ENCODE measurements around the gene TRABD. TPM values are rescaled to one million over a fixed set of nuclear protein-coding genes. Genes with fewer than 3 reads are reported as not detected.
"Not testable (repeated sequence)": the region's sequence is repeated elsewhere in the genome, so short reads cannot be mapped to it uniquely, and the experiment has no call there.

TRABD gene, protein sequence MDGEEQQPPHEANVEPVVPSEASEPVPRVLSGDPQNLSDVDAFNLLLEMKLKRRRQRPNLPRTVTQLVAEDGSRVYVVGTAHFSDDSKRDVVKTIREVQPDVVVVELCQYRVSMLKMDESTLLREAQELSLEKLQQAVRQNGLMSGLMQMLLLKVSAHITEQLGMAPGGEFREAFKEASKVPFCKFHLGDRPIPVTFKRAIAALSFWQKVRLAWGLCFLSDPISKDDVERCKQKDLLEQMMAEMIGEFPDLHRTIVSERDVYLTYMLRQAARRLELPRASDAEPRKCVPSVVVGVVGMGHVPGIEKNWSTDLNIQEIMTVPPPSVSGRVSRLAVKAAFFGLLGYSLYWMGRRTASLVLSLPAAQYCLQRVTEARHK
- total RNA-seq = 100 to 1,000 TPM; 115 to 129 TPM

DNA sequence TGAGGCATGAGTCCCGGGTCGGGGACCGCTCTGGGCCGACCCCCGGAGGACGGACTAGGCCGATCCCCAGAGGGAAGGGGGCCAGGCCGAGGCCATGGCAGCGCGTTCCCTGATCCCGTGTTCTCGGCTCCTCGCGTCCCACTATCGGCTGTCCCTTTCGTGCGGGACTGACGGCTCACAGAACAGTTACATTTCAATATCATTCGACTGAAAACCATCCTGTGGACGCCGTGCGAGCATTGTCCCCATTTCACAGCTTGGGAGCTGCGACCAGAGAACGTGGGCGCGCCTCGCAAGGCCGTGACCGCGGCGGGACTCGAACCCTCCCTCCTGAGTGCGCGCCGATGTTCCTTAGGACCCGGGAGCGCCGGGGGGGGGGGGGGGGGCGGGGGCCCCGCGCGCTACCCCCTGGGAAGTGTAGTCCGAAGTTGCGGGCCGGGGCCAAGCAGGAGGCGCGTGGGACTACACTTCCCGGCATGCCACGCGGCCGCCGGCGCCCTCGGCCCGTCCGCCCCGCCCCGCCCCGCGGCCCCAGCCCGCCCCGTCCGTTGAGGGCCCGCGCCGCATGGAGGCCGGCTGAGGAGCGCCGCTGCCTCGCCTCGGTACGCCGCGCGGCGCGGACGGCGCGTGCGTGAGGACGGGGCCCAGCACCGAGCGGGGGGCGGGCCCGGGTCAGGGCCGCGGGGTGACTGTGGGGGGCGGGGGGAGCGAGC lies at the start of gene TRABD:
Gene TRABD, plus strand, starts transcription at position 539 of the 713 bp plus-strand sequence. CDS start 7,148 bp downstream, outside the sequence.
- Mint-ChIP-seq H3K27ac (peak within 1 kb of the TSS; percentile 90), H3K4me1 (ENCODE audit: low read depth) (peaks cover 37% of the 10 kb centered on the region), H3K36me3 (ENCODE audit: low read depth) (peaks cover 13% of the 10 kb centered on the region), H3K9me3 (ENCODE audit: insufficient read depth) (no peaks in the 10 kb centered on the region), H3K4me3 (peak within 1 kb of the TSS; percentile 90), H3K27me3 (ENCODE audit: low read depth) (no peaks in the 10 kb centered on the region)
- ATAC-seq (peak; percentile 70), DNase-seq (peak; percentile 92)
- CTCF ChIA-PET = no interaction called here
- POLR2A ChIA-PET = interaction anchor here (0.7 kb wide), 1 partner anchor 209 kb away, joined by 3 read pairs; no protein-coding TSS in a partner anchor

DNA sequence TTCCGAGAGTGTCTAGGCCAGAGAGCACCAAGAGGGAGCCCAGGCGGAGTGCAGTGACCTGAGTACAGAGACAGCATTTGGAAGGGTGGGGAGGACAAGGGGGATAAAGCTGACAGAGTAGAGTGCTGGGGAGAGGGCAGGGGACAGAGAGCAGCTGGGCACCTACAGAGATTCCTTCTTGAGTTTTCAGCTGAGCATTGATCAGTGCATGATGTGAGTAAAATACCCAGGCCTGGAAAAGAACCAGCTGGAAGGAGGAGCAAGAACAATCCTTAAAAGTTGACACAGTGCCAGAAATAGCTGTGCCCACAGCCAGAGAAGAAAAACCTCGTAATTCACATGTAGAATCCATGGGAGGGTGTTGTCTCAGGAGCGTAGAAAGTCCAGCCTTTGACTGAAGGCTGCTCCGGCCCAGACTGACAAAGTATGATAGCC lies 49.1 kb upstream of the TRABD start:
- H3K36me3 Mint-ChIP-seq (ENCODE audit: low read depth) = no peaks in the 10 kb centered on the region
- ATAC-seq = no peak

DNA sequence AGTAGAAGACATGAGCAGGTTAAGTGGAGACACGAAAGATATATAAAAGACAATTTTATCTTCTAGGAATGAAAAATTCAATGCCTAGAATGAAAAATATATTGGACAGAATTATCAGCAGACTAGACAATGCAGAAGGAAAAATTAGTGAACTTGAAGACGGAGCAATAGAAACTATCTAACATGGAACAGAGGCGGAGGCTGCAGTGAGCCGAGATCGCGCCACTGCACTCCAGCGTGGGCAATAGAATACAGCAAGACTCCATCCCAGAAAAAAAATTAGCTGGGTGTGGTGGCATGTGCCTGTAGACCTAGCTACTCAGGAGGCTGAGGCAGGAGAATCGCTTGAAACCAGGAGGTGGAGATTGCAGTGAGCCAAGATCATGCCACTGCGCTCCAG lies 48.4 kb upstream of the TRABD start:
- H3K27ac Mint-ChIP-seq; H3K9me3 Mint-ChIP-seq (ENCODE audit: insufficient read depth); CTCF ChIA-PET; H3K4me3 Mint-ChIP-seq; DNase-seq; H3K4me1 Mint-ChIP-seq (ENCODE audit: low read depth); H3K36me3 Mint-ChIP-seq (ENCODE audit: low read depth); ATAC-seq; POLR2A ChIA-PET: not testable (repeated sequence)
- peaks cover 22% of the 10 kb centered on the region for H3K27me3 Mint-ChIP-seq (ENCODE audit: low read depth)

More for the DNA sequence above, 49.1 kb upstream of the TRABD start:
- DNase-seq = no peak
- no peaks in the 10 kb centered on the region for H3K4me1 Mint-ChIP-seq (ENCODE audit: low read depth)
- H3K27ac Mint-ChIP-seq = no peak overlapping the region
- ChIA-PET POLR2A (no interaction called here), CTCF (interaction anchor here (1.5 kb wide), 1 partner anchor 12 kb away, joined by 3 read pairs; no protein-coding TSS in a partner anchor)
- H3K9me3 Mint-ChIP-seq (ENCODE audit: insufficient read depth) = no peaks in the 10 kb centered on the region
- H3K27me3 Mint-ChIP-seq (ENCODE audit: low read depth) = peaks cover 23% of the 10 kb centered on the region
- H3K4me3 Mint-ChIP-seq = no peak overlapping the region

DNA sequence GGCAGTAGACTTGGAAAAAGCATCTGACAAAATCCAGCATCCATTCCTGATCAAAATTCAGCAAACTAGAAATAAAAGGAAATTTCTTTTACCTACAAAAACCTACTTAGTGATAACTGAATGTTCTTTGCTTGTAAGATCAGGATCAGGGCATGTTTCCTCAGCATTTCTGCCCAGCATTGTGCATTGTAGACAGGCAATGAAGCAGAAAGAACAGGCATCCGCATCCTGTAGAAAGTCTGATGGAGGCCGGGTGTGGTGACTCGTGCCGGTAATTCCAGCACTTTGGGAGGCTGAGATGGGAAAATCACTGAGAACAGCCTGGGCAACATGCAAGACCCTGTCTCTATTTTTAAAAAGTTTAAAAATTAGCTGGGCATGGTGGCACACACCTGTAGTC lies 47.7 kb upstream of the TRABD start:
- Mint-ChIP-seq H3K27ac (no peak overlapping the region), H3K4me1 (ENCODE audit: low read depth) (no peaks in the 10 kb centered on the region), H3K4me3 (no peak overlapping the region), H3K27me3 (ENCODE audit: low read depth) (peaks cover 25% of the 10 kb centered on the region), H3K36me3 (ENCODE audit: low read depth) (no peaks in the 10 kb centered on the region), H3K9me3 (ENCODE audit: insufficient read depth) (no peaks in the 10 kb centered on the region)
- no peak for ATAC-seq
- DNase-seq = no peak
- ChIA-PET CTCF (no interaction called here), POLR2A (no interaction called here)

DNA sequence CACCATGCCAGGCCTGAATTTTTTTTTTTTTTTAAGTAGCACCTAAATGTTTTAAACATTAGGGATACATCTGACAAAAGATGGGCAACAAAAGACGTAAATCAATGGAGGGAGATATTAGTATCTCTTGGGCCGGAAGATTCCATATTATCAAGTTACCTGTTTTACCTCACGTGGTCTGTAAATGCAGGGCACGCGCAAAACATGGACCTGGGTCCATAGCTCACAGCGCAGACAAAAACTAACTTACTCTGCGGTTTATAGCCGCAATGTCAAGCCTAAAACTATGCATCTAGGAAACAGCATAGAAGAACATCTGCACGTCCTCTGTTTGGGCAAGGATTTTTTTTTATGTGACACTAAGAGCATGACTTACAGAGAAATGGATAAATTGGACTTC lies 46.7 kb upstream of the TRABD start:
- no peaks in the 10 kb centered on the region for H3K36me3 Mint-ChIP-seq (ENCODE audit: low read depth)
- H3K27me3 Mint-ChIP-seq (ENCODE audit: low read depth) = peaks cover 28% of the 10 kb centered on the region
- POLR2A ChIA-PET = interaction anchor here (0.6 kb wide), 1 partner anchor 309 kb away, joined by 3 read pairs; no protein-coding TSS in a partner anchor
- no peaks in the 10 kb centered on the region for H3K9me3 Mint-ChIP-seq (ENCODE audit: insufficient read depth)
- H3K4me1 Mint-ChIP-seq (ENCODE audit: low read depth) = no peaks in the 10 kb centered on the region
- ATAC-seq (no peak), DNase-seq (no peak)
- H3K27ac Mint-ChIP-seq = no peak overlapping the region
- H3K4me3 Mint-ChIP-seq = no peak overlapping the region
- CTCF ChIA-PET = no interaction called here

DNA sequence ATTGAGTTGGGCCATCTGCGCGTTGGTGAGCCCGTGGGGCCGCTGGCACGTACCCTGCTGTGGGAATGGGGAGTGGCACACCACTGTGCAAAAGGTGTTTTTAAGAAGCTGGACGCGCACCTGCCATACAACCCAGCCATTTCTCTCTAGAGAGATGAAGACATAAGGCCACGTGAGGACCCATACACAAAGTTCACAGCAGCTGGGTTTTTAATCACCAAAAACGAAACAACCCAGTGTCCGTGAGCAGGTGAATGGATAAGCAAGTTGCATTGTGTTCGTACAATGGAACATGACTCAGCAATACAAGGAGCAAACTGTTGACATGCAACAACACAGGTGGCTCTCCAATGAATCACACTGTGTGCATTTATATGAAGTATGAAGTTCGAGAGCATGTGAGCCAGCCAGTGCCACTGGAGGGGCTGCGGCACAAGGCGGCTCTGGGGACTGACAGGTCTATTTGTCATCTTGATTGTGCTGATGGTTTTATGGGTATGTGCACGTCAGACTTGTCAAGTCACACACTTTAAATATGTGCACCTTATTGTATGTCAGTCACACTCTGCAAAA lies 45.8 kb upstream of the TRABD start:
- ChIA-PET POLR2A (no interaction called here), CTCF (no interaction called here)
- Mint-ChIP-seq H3K4me1 (ENCODE audit: low read depth) (no peaks in the 10 kb centered on the region), H3K9me3 (ENCODE audit: insufficient read depth) (no peaks in the 10 kb centered on the region), H3K4me3 (no peak overlapping the region), H3K36me3 (ENCODE audit: low read depth) (no peaks in the 10 kb centered on the region), H3K27ac (no peak overlapping the region), H3K27me3 (ENCODE audit: low read depth) (peaks cover 28% of the 10 kb centered on the region)
- ATAC-seq (no peak), DNase-seq (no peak)

DNA sequence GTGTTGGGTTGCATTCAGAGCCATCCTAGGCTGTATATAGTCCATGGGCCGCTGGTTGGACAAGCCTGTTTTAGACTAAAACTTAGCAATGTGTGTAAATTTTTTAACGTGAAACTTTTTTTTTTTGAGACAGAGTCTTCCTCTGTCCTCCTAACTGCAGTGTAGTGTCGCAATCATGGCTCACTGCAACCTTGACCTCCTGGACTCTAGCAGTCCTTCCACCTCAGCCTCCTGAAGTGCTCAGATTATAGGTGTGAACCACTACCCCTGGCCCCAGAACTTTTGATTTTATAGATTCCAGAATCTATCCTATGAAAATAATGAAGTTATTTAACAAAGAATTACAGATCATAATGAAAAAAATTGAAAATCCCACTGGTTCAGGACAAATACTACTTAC lies 45.1 kb upstream of the TRABD start:
- ChIA-PET POLR2A (no interaction called here), CTCF (interaction anchor here (0.6 kb wide), 1 partner anchor 498 kb away, joined by 3 read pairs; no protein-coding TSS in a partner anchor)
- Mint-ChIP-seq H3K4me3 (no peak overlapping the region), H3K36me3 (ENCODE audit: low read depth) (no peaks in the 10 kb centered on the region), H3K27ac (no peak overlapping the region), H3K9me3 (ENCODE audit: insufficient read depth) (no peaks in the 10 kb centered on the region), H3K27me3 (ENCODE audit: low read depth) (peaks cover 28% of the 10 kb centered on the region), H3K4me1 (ENCODE audit: low read depth) (no peaks in the 10 kb centered on the region)
- no peak for DNase-seq
- ATAC-seq = no peak

DNA sequence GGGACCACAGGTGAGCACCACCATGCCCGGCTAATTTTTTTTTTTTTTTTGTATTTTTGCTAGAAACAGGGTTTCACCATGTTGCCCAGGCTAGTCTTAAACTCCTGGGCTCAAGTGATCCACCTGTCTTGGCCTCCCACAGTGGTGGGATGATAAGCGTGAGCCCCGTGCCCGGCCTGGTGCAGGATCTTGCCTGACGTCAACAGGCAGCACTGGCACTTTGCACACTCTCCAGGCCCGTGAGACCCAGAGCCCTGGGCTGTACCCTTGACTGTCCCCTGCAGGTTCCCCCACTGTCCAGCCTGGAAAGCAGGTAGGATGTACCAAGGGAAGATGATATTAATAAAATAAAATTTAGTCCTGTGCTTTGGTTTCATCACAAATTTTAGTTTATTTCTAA lies 44.3 kb upstream of the TRABD start:
- DNase-seq = peak; percentile 7
- Mint-ChIP-seq H3K9me3 (ENCODE audit: insufficient read depth) (no peaks in the 10 kb centered on the region), H3K27ac (no peak overlapping the region), H3K4me3 (no peak overlapping the region), H3K27me3 (ENCODE audit: low read depth) (peaks cover 24% of the 10 kb centered on the region), H3K4me1 (ENCODE audit: low read depth) (no peaks in the 10 kb centered on the region), H3K36me3 (ENCODE audit: low read depth) (no peaks in the 10 kb centered on the region)
- ChIA-PET POLR2A (interaction anchor here (0.7 kb wide), 1 partner anchor 15 kb away, joined by 3 read pairs; no protein-coding TSS in a partner anchor), CTCF (interaction anchor here (0.6 to 2.6 kb wide), 2 partner anchors 11 to 497 kb away, joined by 3 to 6 read pairs; no protein-coding TSS in a partner anchor)
- no peak for ATAC-seq

DNA sequence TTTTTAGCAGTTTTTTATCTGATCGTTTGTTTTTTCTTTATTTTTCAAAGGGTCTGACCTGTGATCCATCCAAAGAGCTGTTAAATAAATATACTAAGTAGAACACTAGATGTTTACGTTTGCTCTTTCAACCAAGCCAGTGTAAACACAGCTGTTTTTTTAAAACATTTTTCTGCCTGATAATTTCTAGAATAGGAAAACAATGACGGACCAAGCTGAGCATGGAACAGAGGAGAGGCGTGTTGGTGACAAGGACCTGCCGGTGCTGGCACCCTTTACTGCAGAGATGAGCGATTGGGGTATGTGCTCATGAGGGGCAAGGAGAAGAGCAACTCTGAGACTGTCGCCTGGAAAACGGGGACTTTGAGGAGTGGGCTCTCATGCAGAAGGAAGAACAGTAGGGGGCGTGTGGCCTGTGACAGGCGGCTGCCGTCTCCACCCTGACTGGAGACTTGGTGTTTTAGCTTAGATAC lies 43.8 kb upstream of the TRABD start:
- Mint-ChIP-seq H3K27ac (no peak overlapping the region), H3K9me3 (ENCODE audit: insufficient read depth) (no peaks in the 10 kb centered on the region), H3K4me3 (no peak overlapping the region), H3K27me3 (ENCODE audit: low read depth) (peaks cover 21% of the 10 kb centered on the region), H3K36me3 (ENCODE audit: low read depth) (no peaks in the 10 kb centered on the region), H3K4me1 (ENCODE audit: low read depth) (no peaks in the 10 kb centered on the region)
- POLR2A ChIA-PET = interaction anchor here (0.7 kb wide), 1 partner anchor 16 kb away, joined by 3 read pairs; no protein-coding TSS in a partner anchor
- CTCF ChIA-PET = interaction anchor here (1.2 to 2.6 kb wide), 2 partner anchors 11 to 375 kb away, joined by 3 to 6 read pairs; no protein-coding TSS in a partner anchor
- no peak for ATAC-seq
- peak; percentile 10 for DNase-seq

DNA sequence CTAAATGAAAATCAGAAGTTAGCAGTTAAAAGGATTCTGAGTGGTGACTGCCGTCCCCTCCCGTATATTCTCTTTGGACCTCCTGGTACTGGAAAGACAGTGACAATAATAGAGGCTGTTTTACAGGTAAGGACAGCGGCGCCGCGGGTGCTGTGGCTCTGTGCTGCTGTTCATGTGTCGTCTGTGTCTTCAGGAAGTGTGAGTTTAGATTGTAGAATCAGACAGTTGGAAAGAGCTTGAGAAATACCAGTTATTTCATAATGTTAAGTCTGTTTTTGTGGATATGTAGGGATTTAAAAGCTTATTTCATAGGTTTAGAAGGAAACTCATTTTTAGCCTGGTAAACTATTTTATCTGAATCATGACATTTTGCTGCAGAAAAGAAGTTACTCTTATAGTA lies 42.6 kb upstream of the TRABD start:
- ATAC-seq (no peak), DNase-seq (no peak)
- CTCF ChIA-PET = interaction anchor here (0.8 to 2.6 kb wide), 5 partner anchors 10 to 376 kb away, joined by 3 to 6 read pairs (median 3); no protein-coding TSS in a partner anchor
- Mint-ChIP-seq H3K9me3 (ENCODE audit: insufficient read depth) (no peaks in the 10 kb centered on the region), H3K4me1 (ENCODE audit: low read depth) (no peaks in the 10 kb centered on the region), H3K36me3 (ENCODE audit: low read depth) (no peaks in the 10 kb centered on the region), H3K4me3 (no peak overlapping the region), H3K27ac (no peak overlapping the region), H3K27me3 (ENCODE audit: low read depth) (peaks cover 17% of the 10 kb centered on the region)
- POLR2A ChIA-PET = no interaction called here

DNA sequence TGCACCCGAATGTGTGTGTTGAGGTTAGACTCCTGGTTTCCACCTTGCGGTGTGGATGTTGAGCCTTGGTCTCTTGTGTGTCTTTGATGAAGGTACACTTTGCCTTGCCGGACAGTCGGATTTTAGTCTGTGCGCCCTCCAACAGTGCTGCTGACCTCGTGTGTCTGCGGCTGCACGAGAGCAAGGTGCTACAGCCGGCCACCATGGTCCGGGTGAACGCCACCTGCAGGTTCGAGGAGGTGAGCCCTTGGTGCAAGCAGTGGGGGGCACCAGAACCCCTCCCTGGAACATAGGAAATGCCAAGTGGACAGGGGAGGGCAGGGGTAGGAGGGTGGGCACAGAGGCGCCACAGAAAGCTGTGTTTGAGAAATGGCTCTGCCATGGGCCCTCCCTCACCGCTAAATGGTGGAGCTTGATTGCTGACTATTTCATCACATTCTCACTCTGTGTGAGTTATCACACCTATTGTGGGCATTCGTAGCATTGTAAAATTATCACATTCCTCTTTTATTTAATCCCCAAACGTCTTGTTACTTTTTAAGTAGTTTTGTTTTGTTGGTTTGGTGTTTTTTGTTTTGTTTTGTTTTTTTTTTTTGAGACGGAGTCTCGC lies 41.6 kb upstream of the TRABD start:
- H3K27me3 Mint-ChIP-seq (ENCODE audit: low read depth) = peaks cover 15% of the 10 kb centered on the region
- no peaks in the 10 kb centered on the region for H3K9me3 Mint-ChIP-seq (ENCODE audit: insufficient read depth)
- ChIA-PET CTCF (interaction anchor here (0.8 kb wide), 1 partner anchor 58 kb away, joined by 3 read pairs; no protein-coding TSS in a partner anchor), POLR2A (no interaction called here)
- H3K36me3 Mint-ChIP-seq (ENCODE audit: low read depth) = no peaks in the 10 kb centered on the region
- DNase-seq (no peak), ATAC-seq (no peak)
- no peak overlapping the region for H3K27ac Mint-ChIP-seq
- H3K4me1 Mint-ChIP-seq (ENCODE audit: low read depth) = peaks cover 2% of the 10 kb centered on the region
- H3K4me3 Mint-ChIP-seq = no peak overlapping the region
